DND-41 (cell line): ENCODE measurements around the gene MMP2.

ENCODE experiments used
- CTCF ChIP-seq: IDR thresholded peaks from 2 replicates; pipeline ENCODE4 v1.5.1; 2012; ENCODE audit warnings: borderline replicate concordance, low read length, moderate library complexity, mild to moderate bottlenecking; ENCODE audit not compliant: poor library complexity, severe bottlenecking; ENCODE audit errors: extremely low read depth
- EZH2 ChIP-seq: IDR thresholded peaks from 3 replicates; pipeline ENCODE4 v1.6.1; 2012; ENCODE audit warnings: borderline replicate concordance, low read depth, mild to moderate bottlenecking, moderate library complexity, low read length, inconsistent platforms; ENCODE audit not compliant: severe bottlenecking

GRCh38 chr16:55462241-55462640 is 16.8 kb upstream of the MMP2 start:
- TF ChIP-seq CTCF (no peak), EZH2 (no peak)
